ENCODE measurements around the gene C11orf91. TPM values are rescaled to one million over a fixed set of nuclear protein-coding genes. Genes with fewer than 3 reads are reported as not detected.

Gene C11orf91
- total and polyA plus RNA-seq, 2 of the 8 experiments (the other 6 are each of a cell fraction or from before 2014, with no cell fraction given), result not detected

- H3K4me2 ChIP-seq (ENCODE audit: insufficient read depth in 1 of 2, low read depth in 2 of 2, low read length in 2 of 2), result no peak overlapping the region
- H2BK5ac ChIP-seq (ENCODE audit: low read depth, low read length), result no peak overlapping the region
- H4K91ac ChIP-seq (replicated peaks; ENCODE audit: insufficient read length, low read length), result no peak overlapping the region
- H3K27me3 ChIP-seq (replicated peaks in 1 of 4; ENCODE audit: control insufficient read depth in 3 of 4, extremely low read depth in 1 of 4, insufficient read depth in 3 of 4, low read length in 3 of 4), result peaks cover 0 to 9% (median 3%) of the 10 kb centered on the region in 4 experiments; a peak in 4 of 7 replicates
- H4K20me1 ChIP-seq (replicated peaks in 1 of 2; ENCODE audit: control insufficient read depth in 1 of 2, insufficient read depth in 2 of 2, low read length in 2 of 2), result no peaks in the 10 kb centered on the region
- H3K4ac ChIP-seq (replicated peaks; ENCODE audit: insufficient read length, low read depth, low read length), result no peak overlapping the region
- H3K9me3 ChIP-seq (ENCODE audit: insufficient read depth in 2 of 2, low read depth in 1 of 2, low read length in 1 of 2), result no peaks in the 10 kb centered on the region
- H4K8ac ChIP-seq (ENCODE audit: extremely low read depth, insufficient read depth, low read length), result no peak overlapping the region
- no peak overlapping the region for H2BK12ac ChIP-seq (ENCODE audit: low read depth, low read length)
- no peak overlapping the region for H2AFZ ChIP-seq (ENCODE audit: low read length)
- no peaks in the 10 kb centered on the region for H3K79me2 ChIP-seq (ENCODE audit: control insufficient read depth in 1 of 2, insufficient read depth in 2 of 2, low read length in 2 of 2)
- H4K5ac ChIP-seq (ENCODE audit: insufficient read length, low read depth, low read length), result no peak overlapping the region
- H3K27ac ChIP-seq (ENCODE audit: low read depth, low read length), result no peak overlapping the region
- no peaks in the 10 kb centered on the region for H3K79me1 ChIP-seq (ENCODE audit: low read depth, low read length)
- H2BK120ac ChIP-seq (replicated peaks; ENCODE audit: low read depth, low read length), result no peak overlapping the region
- 82% methylated on average over 5 of the region's 5 CpGs; no CpG with 5 or more reads in 1 of the 2 experiments for WGBS, 2 experiments (ENCODE audit: extremely low coverage in 1 of 2, insufficient coverage in 1 of 2, insufficient read length in 1 of 2, insufficient replicate concordance in 2 of 2, low coverage in 1 of 2, low lambda C conversion rate in 2 of 2, missing lambda C conversion rate in 1 of 2)
- no peak overlapping the region for H2BK15ac ChIP-seq (ENCODE audit: low read length)
- ChIA-PET POLR2A (ENCODE audit: partially characterized antibody) (interaction anchor here (0.6 to 1.2 kb wide), 2 partner anchors 328 to 552 kb away, joined by 3 read pairs; no protein-coding TSS in a partner anchor), CTCF (ENCODE audit: partially characterized antibody) (interaction anchor here (1.9 kb wide), 1 partner anchor 13 kb away, joined by 12 read pairs; no protein-coding TSS in a partner anchor)
- H2AK5ac ChIP-seq (ENCODE audit: low read depth, low read length), result no peak overlapping the region
- H3K9ac ChIP-seq (replicated peaks in 1 of 4; ENCODE audit: extremely low read depth in 1 of 4, low read depth in 3 of 4, low read length in 3 of 4), result no peak overlapping the region
- peaks cover 7% of the 10 kb centered on the region; the same call in 1 of the 2 replicates for H3K23me2 ChIP-seq (ENCODE audit: low read depth, low read length)
- DNase-seq (ENCODE audit: low read depth in 1 of 2, low spot score in 2 of 2), result no peak
- H3K18ac ChIP-seq (ENCODE audit: extremely low read depth, low read length), result no peak overlapping the region
- no peak for TF ChIP-seq ASH2L (IDR thresholded peaks at IDR 0.05; ENCODE audit: low read length)
- no peak for TF ChIP-seq KDM5A (IDR thresholded peaks at IDR 0.05; ENCODE audit: low read length)
- TF ChIP-seq ATF3 (IDR thresholded peaks at IDR 0.05; ENCODE audit: insufficient read depth, low read depth, low read length), result no peak
- TF ChIP-seq TAF1 (IDR thresholded peaks at IDR 0.05; ENCODE audit: low read depth, low read length), result no peak
- TF ChIP-seq TBP (IDR thresholded peaks at IDR 0.05; ENCODE audit: low read depth, low read length), result no peak
- no peak for TF ChIP-seq SUZ12 (IDR thresholded peaks at IDR 0.05; ENCODE audit: low read length)
- TF ChIP-seq SP2 (IDR thresholded peaks at IDR 0.05; ENCODE audit: low read length), result no peak
- no peak for TF ChIP-seq EGR1 (IDR thresholded peaks at IDR 0.05; ENCODE audit: borderline replicate concordance, low read depth, low read length)
- no peak for TF ChIP-seq CHD2 (IDR thresholded peaks at IDR 0.05; ENCODE audit: low read length)
- H3K23ac ChIP-seq (ENCODE audit: insufficient read length), result no peak overlapping the region
- H2BK20ac ChIP-seq (ENCODE audit: low read length), result 0 out of 2 replicates have a peak overlapping the region, but pooled peaks have one; percentile 32
- no peak overlapping the region for H3K14ac ChIP-seq (ENCODE audit: insufficient read length)
- peaks cover 0 to 7% (median 4%) of the 10 kb centered on the region in 4 experiments; a peak in 6 of 7 replicates for H3K4me1 ChIP-seq (replicated peaks in 1 of 4; ENCODE audit: control insufficient read depth in 3 of 4, insufficient read depth in 4 of 4, low read length in 3 of 4)
- H3K56ac ChIP-seq (replicated peaks; ENCODE audit: insufficient read length, low read depth, low read length), result no peak overlapping the region
- no peak for FAIRE-seq
- H3K4me3 ChIP-seq (ENCODE audit: extremely low read depth in 1 of 4, insufficient read depth in 2 of 4, low read depth in 3 of 4, low read length in 4 of 4), result no peak overlapping the region
- H3K36me3 ChIP-seq (ENCODE audit: control insufficient read depth in 2 of 4, insufficient read depth in 4 of 4, low read length in 3 of 4), result peaks cover 0 to 2% (median 0%) of the 10 kb centered on the region in 4 experiments; a peak in 2 of 8 replicates
Measured at GRCh38 chr11:33703234-33703633, 2.6 kb upstream of the C11orf91 start.

Data from H1 (cell line).